ENCODE data around the gene CRIM1. TPM values are rescaled to one million over a fixed set of nuclear protein-coding genes. Genes with fewer than 3 reads are reported as not detected.

Gene CRIM1
- total RNA-seq, 1 experiment from 2014 or later: 245 TPM

DNA sequence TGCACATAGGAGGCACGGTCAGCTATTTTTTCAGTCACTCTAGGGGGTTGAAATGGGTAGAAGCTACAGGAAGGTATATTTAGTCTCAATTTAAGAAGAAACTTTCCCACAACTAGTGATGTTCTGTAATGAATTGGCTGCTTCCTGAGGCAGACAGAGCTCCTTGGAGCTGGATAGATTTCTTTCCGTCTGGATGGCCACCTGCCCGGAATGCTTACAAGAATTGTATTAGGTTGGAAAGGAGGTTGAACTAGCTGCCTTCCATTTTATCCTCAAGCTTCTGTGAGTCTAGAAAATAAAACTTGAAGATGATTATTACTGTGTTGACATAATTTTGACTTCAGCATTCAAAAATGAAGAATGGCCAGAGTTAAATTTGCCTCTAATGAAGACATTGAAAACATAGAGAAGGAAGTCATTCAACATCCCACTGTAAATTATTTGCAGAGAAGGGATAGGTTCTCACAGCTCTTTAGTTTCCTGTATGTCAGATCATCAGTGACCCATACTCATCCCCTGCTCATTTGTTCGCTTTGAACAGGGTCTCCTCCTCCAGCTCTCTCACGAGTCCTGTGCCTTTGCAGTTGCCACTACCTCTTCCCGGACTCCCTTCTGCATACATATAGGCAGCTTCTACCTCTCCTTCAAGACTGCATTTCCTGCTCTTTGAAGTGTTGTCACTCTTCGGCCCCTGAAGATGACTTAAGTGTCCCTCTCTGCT lies 88.8 kb downstream of the CRIM1 start:
- Histone ChIP-seq H3K9me3 (replicated peaks) (no peaks in the 10 kb centered on the region), H3K36me3 (peaks cover 96% of the 10 kb centered on the region), H3K4me3 (no peak overlapping the region), H3K27ac (no peak overlapping the region), H3K4me1 (replicated peaks) (peaks cover 50% of the 10 kb centered on the region), H3K27me3 (replicated peaks) (no peaks in the 10 kb centered on the region)
- no peak for DNase-seq (ENCODE audit: low read depth in 1 of 2, low spot score in 2 of 2)

DNA sequence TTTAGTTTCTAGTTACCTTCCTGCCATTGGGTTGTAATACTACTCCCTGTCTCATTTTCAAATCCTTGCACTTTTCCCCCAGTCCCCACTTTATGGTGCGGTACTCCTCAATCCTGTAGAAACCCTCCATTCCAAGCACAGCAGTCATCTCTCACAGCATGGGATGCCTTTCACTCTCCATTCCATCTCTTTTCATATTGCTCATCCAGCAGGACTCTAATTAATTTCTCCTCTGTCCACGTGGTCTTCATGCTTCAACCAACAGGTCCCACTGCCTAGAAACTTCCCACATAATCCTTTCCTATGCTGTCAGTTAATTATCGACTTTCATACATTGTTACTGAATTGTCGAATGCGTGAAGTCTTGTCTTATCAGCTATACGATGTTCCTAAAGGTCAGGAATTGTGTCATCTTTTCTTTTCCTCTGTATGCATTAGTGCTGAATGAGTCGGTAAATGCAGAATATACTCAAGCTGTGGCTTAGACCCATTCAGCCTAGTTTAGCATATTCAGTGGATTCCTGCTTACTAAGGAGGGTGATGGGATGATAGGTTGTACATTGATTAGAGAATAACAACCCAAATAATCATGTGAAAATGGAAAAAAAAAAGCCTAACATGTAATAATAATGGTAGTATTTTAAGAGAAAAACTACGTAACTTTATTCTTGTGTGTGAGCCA lies 89.7 kb downstream of the CRIM1 start:
- DNase-seq (ENCODE audit: low read depth in 1 of 2, low spot score in 2 of 2): no peak
- peaks cover 91% of the 10 kb centered on the region for H3K36me3 ChIP-seq
- H3K27me3 ChIP-seq (replicated peaks): no peaks in the 10 kb centered on the region
- H3K4me1 ChIP-seq (replicated peaks): peaks cover 55% of the 10 kb centered on the region
- H3K4me3 ChIP-seq: no peak overlapping the region
- H3K9me3 ChIP-seq (replicated peaks): no peaks in the 10 kb centered on the region
- no peak overlapping the region for H3K27ac ChIP-seq

DNA sequence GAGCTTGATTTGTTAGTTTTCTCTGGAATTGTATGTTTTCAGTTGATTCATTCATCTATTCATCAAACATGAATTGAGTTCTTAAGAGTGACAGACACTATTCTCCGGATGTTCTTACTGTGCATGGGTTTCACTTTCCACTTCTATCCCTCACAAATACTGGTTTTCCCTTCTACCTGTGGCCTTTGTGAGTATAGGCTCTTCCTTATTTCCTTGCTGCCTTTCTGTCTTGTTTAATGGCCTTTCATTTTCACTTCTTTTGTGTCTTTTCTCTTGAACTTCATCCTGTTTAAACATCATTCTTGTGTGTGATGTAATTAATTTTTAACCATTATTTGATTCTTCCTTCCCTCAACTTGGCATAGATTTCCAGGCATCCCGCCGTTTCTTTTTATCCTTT lies 90.7 kb downstream of the CRIM1 start:
- H3K4me1 ChIP-seq (replicated peaks): peaks cover 63% of the 10 kb centered on the region
- peaks cover 84% of the 10 kb centered on the region for H3K36me3 ChIP-seq

DNA sequence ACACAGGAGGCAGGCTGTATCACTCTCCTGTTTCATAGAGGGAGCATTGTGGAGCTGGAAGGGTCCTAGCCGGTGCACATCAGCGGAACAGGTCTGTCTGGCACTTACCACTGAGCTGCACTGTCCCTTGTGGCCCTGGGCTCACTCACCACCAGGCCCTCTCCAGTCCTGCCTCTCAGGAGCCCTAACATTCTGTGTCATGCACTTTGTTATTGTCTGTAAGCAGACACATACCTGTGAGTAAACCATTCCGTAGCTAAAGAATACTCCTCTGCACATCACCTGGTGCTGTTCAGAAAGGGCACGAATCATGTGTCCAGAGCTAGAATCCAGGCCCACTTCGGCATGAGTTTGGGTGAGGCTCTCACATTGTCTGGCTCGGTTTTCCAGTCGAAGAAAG lies 93.6 kb downstream of the CRIM1 start:
- no peak for DNase-seq (ENCODE audit: low read depth in 1 of 2, low spot score in 2 of 2)
- H3K4me3 ChIP-seq: no peak overlapping the region
- H3K9me3 ChIP-seq (replicated peaks): no peaks in the 10 kb centered on the region
- H3K4me1 ChIP-seq (replicated peaks): peaks cover 83% of the 10 kb centered on the region
- H3K36me3 ChIP-seq: peaks cover 79% of the 10 kb centered on the region
- peak overlapping the region; percentile 84 for H3K27ac ChIP-seq
- no peaks in the 10 kb centered on the region for H3K27me3 ChIP-seq (replicated peaks)

More for the DNA sequence above, 90.7 kb downstream of the CRIM1 start:
- no peak for DNase-seq (ENCODE audit: low read depth in 1 of 2, low spot score in 2 of 2)
- H3K9me3 ChIP-seq (replicated peaks): no peaks in the 10 kb centered on the region
- H3K27me3 ChIP-seq (replicated peaks): no peaks in the 10 kb centered on the region
- peak overlapping the region; percentile 20 for H3K27ac ChIP-seq
- no peak overlapping the region for H3K4me3 ChIP-seq

DNA sequence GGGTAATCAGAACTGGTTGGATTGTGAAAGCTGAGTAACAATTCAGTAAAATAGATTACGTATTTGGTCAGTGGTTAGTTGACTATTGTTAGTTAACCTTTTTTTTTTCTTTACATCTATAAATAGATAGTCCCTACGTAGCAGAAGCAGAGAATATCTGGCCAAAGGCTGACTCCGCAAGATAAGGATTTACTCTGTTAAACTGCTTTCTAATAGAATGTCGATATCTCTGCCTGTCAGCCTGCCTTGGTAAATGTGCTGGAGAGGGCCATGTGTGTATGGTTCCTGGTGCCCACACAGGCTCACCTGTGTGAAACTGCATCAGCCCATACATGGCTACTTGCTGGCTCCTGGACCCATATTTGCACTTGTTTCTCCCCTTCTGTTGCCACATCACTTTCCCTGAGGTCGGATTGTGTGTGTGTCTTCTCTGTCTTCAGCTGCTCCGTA lies 94.4 kb downstream of the CRIM1 start:
- peaks cover 87% of the 10 kb centered on the region for H3K4me1 ChIP-seq (replicated peaks)
- peaks cover 79% of the 10 kb centered on the region for H3K36me3 ChIP-seq
- peak in 1 of 2 experiments; percentile 30 for DNase-seq (ENCODE audit: low read depth in 1 of 2, low spot score in 2 of 2)
- H3K9me3 ChIP-seq (replicated peaks): no peaks in the 10 kb centered on the region
- peak overlapping the region; percentile 84 for H3K27ac ChIP-seq
- H3K4me3 ChIP-seq: no peak overlapping the region
- H3K27me3 ChIP-seq (replicated peaks): no peaks in the 10 kb centered on the region

DNA sequence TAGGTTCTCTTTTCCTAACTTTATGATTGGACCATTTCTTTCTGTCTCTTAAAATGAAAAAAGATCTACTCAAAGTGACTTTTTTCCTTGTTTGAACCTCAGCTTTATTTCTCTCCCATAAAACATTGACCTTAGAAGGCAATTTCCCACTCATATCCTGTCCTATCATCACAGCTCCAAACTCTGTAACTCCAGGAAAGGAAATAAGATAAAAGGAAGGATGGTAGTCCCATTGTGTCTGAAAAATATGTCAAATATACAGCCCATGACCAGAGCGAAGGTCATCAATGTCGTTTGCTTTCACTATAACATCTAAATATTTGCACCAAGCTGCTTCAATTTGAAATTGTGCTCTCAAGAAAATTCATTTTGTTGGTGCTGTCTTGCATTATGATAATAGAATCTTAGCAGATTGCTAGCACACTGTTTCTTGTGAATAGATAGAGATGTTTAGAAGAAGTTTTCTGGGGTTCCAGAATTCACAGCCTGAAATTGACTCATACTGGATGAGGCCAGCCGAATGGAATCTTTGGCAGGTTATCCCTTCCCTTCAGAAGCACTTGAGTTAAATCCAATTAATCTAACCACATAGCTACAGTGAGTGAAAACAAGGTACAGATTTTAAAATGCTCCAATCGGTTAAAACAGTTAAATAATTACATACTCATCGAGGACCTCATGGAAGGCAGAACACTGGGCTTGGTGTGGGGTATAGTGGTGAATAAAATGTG lies 95.1 kb downstream of the CRIM1 start:
- H3K4me1 ChIP-seq (replicated peaks): peaks cover 88% of the 10 kb centered on the region
- no peaks in the 10 kb centered on the region for H3K27me3 ChIP-seq (replicated peaks)
- peaks cover 78% of the 10 kb centered on the region for H3K36me3 ChIP-seq
- peak; percentile 71 to 86 for DNase-seq (ENCODE audit: low read depth in 1 of 2, low spot score in 2 of 2)
- no peak overlapping the region for H3K4me3 ChIP-seq
- no peaks in the 10 kb centered on the region for H3K9me3 ChIP-seq (replicated peaks)
- peak overlapping the region; percentile 84 for H3K27ac ChIP-seq

DNA sequence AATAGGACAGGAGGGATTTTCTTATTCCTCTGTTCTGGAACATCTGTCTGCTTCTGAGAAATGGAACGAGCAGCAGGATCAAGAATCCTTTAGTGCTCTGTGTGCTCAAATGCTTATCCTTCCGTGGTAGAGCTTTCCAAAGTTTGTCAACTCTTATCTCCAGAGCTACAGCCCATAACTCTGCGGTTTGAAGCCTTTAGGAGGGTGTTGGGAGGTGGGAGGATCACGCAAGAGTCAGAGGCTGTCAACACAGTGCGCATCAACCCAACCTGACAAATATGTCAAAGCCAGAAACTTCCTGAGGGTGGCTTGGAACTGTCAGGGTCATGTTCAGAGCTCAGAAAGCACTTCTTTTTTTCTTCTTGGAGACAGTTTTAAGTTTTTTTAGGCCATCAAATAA lies 95.9 kb downstream of the CRIM1 start:
- peak overlapping the region; percentile 84 for H3K27ac ChIP-seq
- peak in 1 of 2 experiments; percentile 65 for DNase-seq (ENCODE audit: low read depth in 1 of 2, low spot score in 2 of 2)
- no peaks in the 10 kb centered on the region for H3K27me3 ChIP-seq (replicated peaks)
- no peak overlapping the region for H3K4me3 ChIP-seq
- H3K9me3 ChIP-seq (replicated peaks): no peaks in the 10 kb centered on the region
- peaks cover 69% of the 10 kb centered on the region for H3K36me3 ChIP-seq
- peaks cover 89% of the 10 kb centered on the region for H3K4me1 ChIP-seq (replicated peaks)

DNA sequence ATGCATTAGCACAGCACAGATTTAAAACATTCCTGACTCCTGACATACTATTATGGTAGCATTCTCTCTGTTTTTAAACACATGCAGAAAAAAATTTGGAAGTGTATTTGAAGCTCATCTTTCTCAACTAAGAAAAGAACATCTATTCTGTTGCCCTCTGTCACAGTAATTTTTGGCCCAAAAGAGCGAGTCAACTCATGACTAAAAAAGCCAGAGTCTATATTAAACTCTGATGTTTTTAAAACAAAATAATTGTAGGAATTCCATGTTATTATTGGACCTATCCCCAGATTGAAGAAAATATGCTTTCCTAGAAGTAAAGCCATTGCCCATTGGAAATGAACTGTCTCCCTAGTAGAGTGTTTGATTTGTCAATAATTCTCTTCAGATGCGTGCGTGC lies 96.7 kb downstream of the CRIM1 start:
- Histone ChIP-seq H3K4me3 (no peak overlapping the region), H3K9me3 (replicated peaks) (no peaks in the 10 kb centered on the region), H3K4me1 (replicated peaks) (peaks cover 92% of the 10 kb centered on the region), H3K36me3 (peaks cover 63% of the 10 kb centered on the region), H3K27me3 (replicated peaks) (no peaks in the 10 kb centered on the region), H3K27ac (peak overlapping the region; percentile 84)
- DNase-seq (ENCODE audit: low read depth in 1 of 2, low spot score in 2 of 2): no peak

DNA sequence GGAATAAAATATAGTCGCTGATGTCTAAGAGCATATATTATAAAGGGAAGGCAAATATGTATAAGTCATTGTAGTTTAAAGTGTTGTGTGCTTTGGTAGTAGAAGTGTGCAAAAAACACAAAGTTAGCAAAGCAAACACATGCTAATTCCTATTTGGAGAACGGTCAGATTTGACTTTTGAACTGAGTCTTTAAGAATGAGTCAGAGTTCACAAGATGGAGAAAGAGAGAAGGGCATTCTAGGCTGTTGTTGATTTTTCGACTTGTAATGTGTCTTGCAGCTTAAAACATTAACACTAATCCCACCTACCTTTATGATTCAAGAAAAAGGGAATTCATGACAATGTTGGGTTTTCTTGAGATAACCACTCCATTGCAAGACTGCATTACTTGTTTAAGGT lies 98.1 kb downstream of the CRIM1 start:
- Histone ChIP-seq H3K27ac (peak overlapping the region; percentile 3; the same call in 1 of the 2 replicates), H3K4me3 (no peak overlapping the region), H3K9me3 (replicated peaks) (no peaks in the 10 kb centered on the region), H3K4me1 (replicated peaks) (peaks cover 98% of the 10 kb centered on the region), H3K36me3 (peaks cover 63% of the 10 kb centered on the region), H3K27me3 (replicated peaks) (no peaks in the 10 kb centered on the region)
- no peak for DNase-seq (ENCODE audit: low read depth in 1 of 2, low spot score in 2 of 2)

DNA sequence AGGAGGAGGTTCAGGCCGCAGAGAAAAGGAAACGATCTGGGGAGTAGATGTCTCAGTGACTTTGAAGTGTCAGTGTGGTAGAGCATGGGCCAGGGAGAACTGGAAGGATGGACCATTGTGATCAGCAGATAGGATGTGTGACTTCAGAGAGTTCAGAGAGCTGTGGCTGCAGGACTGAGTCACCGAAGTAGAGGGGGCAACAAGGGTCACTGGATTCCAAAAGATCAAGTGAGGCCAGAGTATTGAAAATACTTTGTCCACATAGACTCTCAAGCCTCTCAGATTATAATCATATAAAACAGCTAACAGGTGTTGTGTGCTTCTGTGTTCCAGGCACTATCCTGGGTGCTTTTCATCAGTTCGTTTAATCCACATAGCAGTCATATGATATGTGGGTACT lies 99.4 kb downstream of the CRIM1 start:
- Histone ChIP-seq H3K36me3 (peaks cover 65% of the 10 kb centered on the region), H3K4me3 (no peak overlapping the region), H3K9me3 (replicated peaks) (no peaks in the 10 kb centered on the region), H3K4me1 (replicated peaks) (peaks cover 97% of the 10 kb centered on the region), H3K27ac (peak overlapping the region; percentile 18; the same call in 1 of the 2 replicates), H3K27me3 (replicated peaks) (no peaks in the 10 kb centered on the region)
- no peak for DNase-seq (ENCODE audit: low read depth in 1 of 2, low spot score in 2 of 2)

DNA sequence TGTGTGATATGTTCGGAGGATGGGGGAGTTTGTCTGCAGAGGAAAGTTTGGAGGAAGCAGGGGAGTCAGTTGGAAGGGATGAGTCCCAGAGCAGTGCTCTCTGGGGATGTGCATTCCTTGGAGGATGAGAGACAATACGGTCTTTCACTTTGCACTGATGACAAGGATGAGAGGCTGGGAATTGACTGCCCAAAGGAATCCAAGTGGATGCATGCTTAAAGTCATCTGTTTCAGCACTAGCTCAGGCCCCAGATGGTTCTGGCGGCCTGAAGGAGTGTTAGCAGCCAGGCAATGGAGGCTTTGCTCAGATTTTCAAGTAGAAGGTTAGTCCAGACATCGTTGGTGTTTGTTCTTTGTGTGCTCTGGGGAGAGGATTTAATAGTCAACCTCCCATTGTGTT lies 100.2 kb downstream of the CRIM1 start:
- peak in 1 of 2 experiments; percentile 49 for DNase-seq (ENCODE audit: low read depth in 1 of 2, low spot score in 2 of 2)
- Histone ChIP-seq H3K4me1 (replicated peaks) (peaks cover 97% of the 10 kb centered on the region), H3K27ac (peak overlapping the region; percentile 69), H3K4me3 (no peak overlapping the region), H3K36me3 (peaks cover 73% of the 10 kb centered on the region), H3K27me3 (replicated peaks) (no peaks in the 10 kb centered on the region), H3K9me3 (replicated peaks) (no peaks in the 10 kb centered on the region)

DNA sequence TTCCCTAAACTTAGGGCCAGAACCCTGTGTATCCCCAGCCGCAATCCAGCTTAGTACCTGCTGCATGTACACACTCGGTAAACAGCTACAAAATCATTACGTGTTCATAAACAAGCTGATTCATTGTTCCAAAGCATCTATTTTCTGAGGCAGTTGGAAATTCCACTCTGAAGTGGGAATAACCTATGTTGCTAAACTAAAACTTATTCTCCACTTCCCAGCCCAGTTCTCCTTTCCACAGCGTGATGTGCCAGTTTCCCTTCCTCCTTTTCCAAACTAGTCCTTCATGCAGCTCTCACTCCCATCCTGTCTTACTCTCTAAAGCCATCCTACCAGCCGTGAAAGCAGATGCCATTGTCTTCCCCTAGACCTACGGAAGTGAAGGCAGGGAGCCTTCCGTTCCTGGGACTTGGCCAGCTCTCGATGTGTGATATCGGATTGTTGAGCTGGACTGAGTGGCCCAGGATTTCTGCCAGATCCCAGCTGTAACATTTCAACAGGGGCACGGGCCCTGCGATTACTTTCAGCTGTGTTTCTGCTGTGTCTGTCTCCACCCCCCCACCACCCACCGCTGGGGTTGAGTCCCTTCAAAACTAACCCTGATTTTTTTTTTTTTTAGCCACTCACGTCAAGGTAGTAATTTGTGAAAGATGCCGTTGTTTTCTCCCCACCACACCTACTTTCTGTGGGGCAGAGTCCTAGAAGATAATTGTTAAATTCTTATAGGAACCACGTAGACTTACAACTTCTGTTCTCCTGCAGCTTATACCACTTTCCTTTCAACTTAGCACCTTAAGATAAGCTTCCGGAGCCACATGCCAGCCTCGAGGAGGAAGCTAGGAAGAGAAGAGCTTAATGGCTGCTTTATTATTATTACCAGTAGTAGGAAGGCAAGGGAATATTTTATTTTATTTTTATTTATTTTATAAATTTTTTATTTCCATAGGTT lies 100.9 kb downstream of the CRIM1 start:
- peak overlapping the region; percentile 69 for H3K27ac ChIP-seq
- no peaks in the 10 kb centered on the region for H3K27me3 ChIP-seq (replicated peaks)
- H3K4me3 ChIP-seq: no peak overlapping the region
- peaks cover 68% of the 10 kb centered on the region for H3K36me3 ChIP-seq
- H3K9me3 ChIP-seq (replicated peaks): no peaks in the 10 kb centered on the region
- DNase-seq (ENCODE audit: low read depth in 1 of 2, low spot score in 2 of 2): peak; percentile 62 to 78
- H3K4me1 ChIP-seq (replicated peaks): peaks cover 97% of the 10 kb centered on the region

DNA sequence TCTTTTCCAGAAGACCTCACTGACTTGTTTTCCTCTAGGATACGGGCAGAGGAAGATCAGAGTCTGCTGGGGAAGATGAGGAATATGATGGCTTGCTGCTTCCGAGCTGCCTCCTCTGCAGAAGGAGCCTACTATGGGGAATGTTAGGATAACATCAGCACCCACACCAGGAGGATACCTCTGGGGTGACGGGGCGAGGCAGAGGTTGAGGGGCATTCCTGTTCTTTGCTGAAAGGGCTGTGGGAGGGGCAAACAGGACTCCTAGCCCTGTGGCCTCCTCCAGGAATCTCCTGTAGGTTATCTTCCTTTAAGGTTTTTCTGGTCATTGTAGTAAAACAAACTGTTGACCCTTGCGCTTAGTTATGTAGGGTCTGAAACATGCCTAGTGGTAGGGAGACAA lies 102.5 kb downstream of the CRIM1 start:
- Histone ChIP-seq H3K27me3 (replicated peaks) (no peaks in the 10 kb centered on the region), H3K4me1 (replicated peaks) (peaks cover 95% of the 10 kb centered on the region), H3K9me3 (replicated peaks) (no peaks in the 10 kb centered on the region), H3K27ac (no peak overlapping the region), H3K36me3 (peaks cover 73% of the 10 kb centered on the region), H3K4me3 (no peak overlapping the region)
- no peak for DNase-seq (ENCODE audit: low read depth in 1 of 2, low spot score in 2 of 2)
